GM18508 (cell line): ENCODE data around the gene THYN1.
"Not testable (repeated sequence)": the region's sequence is repeated elsewhere in the genome, so short reads cannot be mapped to it uniquely, and the experiment has no call there.

Experiments used
- ATAC-seq: cut with Tn5 transposase; IDR thresholded peaks from one replicate; pipeline ENCODE4 v1.9.1; 2021; ENCODE audit warnings: moderate number of reproducible peaks; ENCODE audit not compliant: insufficient read depth, unreplicated experiment

Gene THYN1

GRCh38 chr11:134253188-134253993 is at the start of gene THYN1, which contains the start of gene ACAD8:
Gene THYN1 (minus strand): TSS chr11:134253352. CDS start chr11:134252882, 470 bp downstream.
Gene ACAD8 (plus strand): TSS chr11:134253568. CDS start chr11:134253601, 33 bp downstream.
- peak; percentile 95 for ATAC-seq

GRCh38 chr11:134294664-134295063 is 41.5 kb upstream of the THYN1 start:
- ATAC-seq = no peak

- no peak for ATAC-seq
These were observed 40.3 kb upstream of the THYN1 start for GRCh38 chr11:134293119-134294113.

GRCh38 chr11:134292661-134293060 is 39.5 kb upstream of the THYN1 start:
- no peak for ATAC-seq

DNA sequence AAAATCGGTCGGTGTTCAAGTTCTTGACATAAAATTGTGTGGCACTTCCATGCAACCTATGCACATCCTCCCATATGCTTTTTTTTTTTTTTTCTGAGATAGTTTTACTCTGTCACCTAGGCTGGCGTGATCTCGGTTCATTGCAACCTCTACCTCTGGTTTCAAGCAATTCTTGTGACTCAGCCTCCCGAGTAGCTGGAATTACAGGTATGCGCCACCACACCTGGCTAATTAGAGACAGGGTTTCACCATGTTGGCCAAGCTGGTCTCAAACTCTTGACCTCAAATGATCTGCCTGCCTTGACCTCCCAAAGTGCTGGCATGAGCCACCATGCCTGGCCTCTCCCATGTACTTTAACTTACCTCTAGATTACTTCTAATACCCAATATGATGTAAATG is 38.0 kb upstream of the THYN1 start:
- ATAC-seq = no peak

GRCh38 chr11:134290646-134291045 is 37.5 kb upstream of the THYN1 start:
- no peak for ATAC-seq

- ATAC-seq = no peak
These were observed 36.6 kb upstream of the THYN1 start for GRCh38 chr11:134289789-134290188.

DNA sequence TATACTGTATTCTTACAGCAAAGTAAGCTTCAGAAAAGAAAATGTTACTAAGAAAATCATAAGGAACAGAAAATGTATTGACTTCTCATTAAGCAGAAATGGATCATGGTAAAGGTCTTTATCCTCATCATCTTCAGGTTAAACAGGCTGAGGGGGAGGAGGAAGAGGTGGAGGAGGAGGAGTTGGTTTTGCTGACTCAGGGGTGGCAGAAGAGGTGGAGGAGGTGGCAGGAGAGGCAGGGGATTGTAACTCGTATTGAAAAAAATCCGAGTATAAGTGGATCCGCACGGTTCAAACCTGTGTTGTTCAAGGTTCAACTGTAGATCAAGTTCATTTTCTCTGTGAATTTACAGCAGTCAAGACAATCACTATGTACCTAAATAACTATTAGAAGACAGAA is 36.0 kb upstream of the THYN1 start:
- ATAC-seq = no peak

- no peak for ATAC-seq
These were observed 35.3 kb upstream of the THYN1 start for GRCh38 chr11:134288486-134288885.

DNA sequence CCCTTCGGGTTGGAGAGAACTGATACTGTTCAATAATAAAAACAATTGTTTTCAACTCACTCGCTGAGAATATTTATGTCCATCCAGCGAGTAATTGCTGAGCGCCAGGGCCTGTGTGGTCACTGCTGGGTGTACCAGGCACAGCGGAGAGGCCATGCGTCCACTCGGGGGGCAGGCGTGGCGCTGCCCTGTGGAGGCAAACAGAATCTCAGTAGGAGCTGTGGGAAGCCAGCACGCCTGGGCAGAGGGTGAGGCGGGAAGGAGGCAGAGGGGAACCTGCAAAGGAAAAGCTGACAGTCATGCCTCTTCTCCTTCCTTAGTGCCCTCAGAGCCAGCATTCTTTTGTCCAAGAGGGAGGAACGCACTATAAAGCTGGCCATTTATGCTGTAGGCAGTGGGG is 34.4 kb upstream of the THYN1 start:
- ATAC-seq = no peak

DNA sequence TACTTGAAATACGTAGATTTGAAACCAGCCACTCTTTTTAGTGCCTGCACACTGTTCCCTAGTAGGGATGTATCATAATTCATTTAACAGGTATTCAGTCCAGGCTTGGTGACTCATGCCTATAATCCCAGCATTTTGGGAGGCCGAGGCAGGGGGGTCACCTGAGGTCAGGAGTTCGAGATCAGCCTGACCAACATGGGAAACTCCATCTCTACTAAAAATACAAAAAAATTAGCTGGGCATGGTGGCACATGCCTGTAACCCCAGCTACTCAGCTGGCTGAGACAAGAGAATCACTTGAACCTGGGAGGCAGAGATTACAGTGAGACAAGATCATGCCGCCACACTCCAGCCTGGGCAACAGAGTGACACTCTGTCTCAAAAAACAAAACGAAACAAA is 31.2 kb upstream of the THYN1 start:
- ATAC-seq = not testable (repeated sequence)

GRCh38 chr11:134283461-134284230 is 30.5 kb upstream of the THYN1 start:
- no peak for ATAC-seq

- no peak for ATAC-seq
These were observed 29.2 kb upstream of the THYN1 start for GRCh38 chr11:134282121-134283045.

DNA sequence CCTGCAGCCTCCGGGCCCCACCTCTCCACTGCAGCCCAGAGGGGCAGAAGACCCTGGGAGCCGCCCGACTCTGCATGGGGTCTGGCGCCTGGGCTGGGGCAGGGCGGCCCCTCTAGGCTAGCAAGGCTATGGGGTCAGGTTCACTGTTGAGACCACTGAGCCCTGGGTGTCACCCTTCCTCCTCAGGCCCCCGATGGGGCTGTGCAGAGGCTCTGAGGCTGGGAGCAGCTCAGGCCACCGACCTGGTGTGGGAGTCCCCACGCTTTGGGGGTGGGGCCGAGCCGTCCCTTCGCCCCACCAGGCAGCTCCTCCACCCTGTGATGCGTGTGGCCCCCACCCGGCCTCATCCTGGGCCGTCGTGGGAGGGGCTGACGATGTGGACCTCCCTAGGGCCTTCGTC is 28.5 kb upstream of the THYN1 start:
- not testable (repeated sequence) for ATAC-seq

DNA sequence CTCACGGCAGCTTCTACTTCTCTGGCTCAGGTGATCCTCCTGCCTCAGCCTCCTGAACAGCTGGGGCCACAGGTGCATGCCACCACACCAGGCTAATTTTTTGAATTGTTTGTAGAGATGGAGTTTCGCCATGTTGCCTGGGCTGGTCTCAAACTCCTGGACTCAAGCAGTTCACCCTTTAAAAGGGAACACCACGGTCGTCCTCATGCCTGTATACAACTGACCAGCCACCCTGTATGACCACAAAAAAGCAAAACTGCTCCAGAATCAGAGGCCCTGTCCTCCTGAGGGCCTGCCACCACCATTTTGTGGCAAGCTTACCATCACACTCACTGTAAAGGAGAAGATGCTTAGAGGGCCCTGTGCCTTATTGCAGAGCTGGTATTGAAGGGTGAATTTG is 25.2 kb upstream of the THYN1 start:
- no peak for ATAC-seq

DNA sequence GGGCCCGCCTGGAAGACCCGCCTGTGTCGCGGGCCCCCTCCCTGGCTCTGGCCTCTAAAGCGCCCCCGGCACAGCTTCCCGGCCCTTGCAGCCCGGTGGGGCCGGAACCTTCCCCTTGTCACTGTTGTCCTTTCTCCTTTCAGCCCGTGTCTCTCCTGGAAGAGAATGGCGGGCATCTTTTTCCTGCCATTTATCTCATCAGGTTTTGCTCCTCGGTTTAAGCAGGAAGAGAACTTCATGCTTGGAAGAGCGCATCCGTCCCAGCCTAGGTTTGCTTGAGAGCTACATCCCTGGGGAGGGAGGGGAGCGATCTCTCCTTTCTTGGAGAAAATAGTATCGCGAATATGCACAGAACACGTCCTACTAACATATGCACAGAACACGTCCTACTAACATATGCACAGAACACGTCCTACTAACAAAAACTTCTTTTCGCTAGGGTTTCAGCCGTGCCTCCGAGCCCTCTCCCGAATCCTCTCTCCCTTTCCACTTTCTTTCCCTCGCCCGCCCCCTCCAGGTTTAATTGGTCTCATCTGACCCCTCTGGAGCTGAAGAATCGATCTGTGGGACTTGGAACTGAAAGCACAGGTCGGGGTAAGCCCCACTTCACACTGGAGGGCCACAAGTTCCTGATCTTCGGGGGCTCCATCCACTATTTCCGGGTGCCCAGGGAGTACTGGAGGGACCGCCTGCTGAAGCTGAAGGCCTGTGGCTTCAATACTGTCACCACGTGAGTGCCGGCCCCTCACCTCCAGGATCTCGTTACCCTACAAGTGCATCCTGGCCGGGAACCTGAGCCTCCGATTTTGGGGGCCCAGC is 24.2 kb upstream of the THYN1 start:
- ATAC-seq = no peak

DNA sequence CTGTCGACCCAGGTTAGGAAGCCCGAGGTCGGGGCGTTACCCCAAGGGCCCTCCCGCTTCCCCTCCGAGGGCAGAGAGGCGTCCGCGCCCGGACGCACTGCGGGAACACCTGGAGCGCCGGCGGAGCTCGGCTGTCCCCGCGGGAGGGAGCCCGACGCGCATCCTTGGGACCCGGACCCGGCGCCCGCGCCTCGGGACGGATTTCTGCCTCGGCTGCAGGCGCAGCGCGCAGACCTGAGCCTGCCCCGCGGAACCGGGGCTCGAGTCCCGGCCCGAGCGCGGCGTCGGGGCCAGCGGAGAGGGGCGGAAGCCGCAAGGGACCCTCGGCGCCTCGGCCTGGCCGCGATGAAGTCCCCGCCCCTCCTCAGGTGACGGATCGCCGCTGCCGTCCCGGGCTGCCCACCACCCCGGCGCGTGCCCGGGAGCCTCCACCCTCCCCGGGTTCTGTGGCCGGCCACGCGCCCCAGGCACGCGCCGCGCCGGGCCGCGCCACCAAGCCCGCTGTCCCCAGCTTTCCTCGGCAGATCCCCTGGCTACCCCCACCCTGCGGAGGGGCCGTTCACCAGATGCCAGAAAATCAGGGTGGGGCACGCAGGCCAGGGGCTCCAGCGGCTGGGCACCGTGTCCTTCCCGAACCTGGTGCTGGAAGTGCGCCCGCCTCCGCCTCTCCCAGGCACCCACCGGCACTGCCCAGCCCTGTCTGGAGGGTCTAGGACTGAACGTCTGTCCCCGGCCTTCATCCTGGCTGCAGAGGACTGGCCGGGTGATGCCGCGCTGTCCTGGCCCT is 23.4 kb upstream of the THYN1 start:
- no peak for ATAC-seq
